GM21825 (cell line): ENCODE data around the gene PAWR.

Source experiments
- ATAC-seq: cut with Tn5 transposase; IDR thresholded peaks from one replicate; pipeline ENCODE4 v1.9.1; 2021; ENCODE audit warnings: mild to moderate bottlenecking, moderate library complexity; ENCODE audit not compliant: unreplicated experiment

PAWR gene, protein sequence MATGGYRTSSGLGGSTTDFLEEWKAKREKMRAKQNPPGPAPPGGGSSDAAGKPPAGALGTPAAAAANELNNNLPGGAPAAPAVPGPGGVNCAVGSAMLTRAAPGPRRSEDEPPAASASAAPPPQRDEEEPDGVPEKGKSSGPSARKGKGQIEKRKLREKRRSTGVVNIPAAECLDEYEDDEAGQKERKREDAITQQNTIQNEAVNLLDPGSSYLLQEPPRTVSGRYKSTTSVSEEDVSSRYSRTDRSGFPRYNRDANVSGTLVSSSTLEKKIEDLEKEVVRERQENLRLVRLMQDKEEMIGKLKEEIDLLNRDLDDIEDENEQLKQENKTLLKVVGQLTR

DNA sequence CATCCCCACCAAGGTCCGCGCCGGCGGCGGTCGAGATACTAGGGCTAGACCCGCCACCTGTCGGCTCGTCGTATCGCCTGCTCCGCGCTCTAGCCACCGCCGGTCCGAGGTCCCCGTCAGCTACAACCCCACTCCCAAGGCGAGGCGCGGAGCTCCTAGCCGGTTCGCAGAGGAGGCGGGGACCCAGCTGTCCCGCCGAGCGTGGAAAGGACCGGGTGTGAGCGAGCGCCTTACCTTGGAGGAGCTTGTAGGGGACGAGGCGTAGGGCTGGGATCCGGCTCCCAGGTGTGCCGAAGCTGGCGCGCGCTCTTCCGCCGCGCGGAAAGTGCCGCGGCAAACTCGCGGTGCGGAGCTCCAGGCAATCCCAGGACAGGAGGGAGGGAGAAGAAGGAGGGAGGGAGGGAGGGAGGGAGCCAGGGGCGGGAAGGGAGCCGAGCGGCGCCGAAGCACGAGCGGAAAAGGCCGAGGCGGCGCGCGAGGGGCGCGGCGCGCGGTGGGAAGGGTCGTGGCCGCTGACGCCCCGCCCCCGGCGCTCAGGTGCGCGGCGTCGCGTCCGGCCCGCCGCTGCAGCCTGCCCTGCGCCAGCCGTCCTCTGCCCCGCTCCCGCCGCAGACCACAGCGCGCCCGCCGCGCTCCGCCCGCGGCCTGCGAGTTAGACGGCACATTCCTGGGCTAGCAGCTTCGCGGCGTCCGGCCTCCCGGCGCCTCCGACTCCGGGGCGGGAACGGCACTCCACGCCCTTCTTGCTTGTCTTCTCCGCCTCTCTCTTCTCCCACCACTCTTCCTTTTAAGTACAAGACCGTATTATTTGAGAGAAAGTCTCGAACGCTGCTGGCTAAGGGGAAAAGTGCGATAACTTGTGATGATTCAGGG lies at the start of gene PAWR:
Gene PAWR, minus strand, starts transcription at position 327 of the 873 bp plus-strand sequence. CDS start 720 bp downstream, outside the sequence.
- ATAC-seq = peak; percentile 54

DNA sequence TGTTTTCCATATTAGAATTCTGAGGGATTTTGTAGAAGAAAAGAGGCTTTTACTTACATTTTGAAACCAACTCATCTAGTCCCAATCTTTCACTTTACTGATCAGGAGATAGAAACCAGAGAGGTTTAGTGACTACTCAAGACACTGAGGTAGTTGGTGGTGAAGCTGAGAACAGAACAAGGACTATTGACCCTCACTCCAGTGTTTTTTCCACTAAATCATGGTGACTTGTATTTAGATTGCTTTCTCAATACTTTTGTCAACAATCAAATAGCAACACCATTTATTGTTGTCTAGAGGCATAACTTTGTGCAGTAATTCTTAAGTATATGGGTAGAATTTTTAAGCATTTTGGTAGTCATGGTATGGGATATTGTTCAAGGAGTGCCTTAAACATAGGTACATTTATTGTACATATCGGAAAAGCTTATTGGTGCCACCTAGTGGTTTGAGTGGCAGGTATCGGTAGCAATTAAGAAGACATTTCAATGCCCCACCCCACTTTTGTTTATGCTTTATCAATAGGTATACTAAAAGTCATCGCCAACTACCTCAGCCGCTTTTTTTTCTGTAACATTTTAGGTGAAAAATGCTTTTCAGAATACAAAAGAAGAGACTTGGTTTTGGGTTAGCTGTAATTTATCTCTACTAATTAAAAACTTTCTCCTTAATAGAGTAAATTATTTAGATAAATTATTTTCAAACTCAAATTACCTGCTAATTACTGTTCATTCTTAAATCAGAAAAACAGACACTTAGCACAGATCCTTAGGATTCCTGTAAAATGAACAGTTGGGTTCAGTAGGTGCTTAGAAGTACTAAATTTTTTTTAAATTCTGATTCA lies 47.3 kb upstream of the PAWR start:
- peak; percentile 80 for ATAC-seq

DNA sequence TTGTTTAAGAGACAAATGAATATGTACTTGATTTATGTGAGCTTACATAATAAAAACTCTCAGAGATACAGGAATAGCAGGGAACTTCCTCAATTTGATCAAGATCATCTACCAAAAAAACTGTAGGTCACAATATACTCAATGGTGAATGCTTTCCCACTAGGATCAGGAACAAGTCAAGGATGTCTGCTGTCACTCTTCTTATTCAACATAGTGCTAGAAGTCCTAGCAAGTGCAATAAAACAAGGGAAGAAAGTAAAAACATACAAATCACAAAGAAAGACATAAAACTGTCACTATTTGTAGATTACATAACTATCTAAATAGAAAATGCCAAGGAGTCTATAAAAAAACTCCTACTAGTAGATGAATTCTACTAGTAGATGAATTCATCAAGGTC lies 41.9 kb upstream of the PAWR start:
- no peak for ATAC-seq

DNA sequence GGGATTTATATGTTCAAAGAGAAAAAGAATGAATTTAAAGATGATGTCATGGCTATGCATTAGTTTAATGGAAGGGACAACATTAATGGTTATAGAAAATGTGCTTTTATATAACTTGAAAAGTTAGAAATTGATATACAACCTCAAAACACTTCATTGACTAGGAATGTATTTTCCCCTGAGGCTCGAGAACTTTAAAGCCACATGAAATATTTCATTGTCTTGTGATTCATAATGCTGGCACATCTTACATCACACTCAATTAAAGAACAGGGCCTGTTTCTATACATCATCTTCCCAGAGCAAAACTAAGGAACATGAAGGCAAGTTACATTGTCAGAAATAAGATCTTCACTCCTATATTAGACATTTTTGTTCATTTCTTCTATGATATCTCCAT lies 35.2 kb upstream of the PAWR start:
- no peak for ATAC-seq

DNA sequence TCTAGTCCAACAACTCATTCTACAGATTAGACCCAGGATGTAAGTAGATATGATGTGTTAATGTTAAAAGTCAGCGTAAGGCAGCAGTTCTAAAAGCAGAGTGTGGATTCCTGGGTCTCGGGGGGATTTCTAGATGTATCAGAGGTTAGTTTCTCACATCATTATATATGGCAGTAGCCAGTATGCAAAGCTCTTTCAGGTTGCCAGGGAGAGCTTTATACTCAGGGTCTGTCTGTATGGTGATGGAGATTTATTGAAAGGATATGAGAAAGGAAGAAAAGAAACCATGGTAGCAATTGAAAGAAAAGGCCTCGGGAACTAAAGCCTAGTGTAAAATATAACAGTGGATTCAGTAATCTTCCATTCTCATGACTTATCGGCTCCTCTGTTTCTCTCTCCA lies 26.2 kb upstream of the PAWR start:
- ATAC-seq = no peak

DNA sequence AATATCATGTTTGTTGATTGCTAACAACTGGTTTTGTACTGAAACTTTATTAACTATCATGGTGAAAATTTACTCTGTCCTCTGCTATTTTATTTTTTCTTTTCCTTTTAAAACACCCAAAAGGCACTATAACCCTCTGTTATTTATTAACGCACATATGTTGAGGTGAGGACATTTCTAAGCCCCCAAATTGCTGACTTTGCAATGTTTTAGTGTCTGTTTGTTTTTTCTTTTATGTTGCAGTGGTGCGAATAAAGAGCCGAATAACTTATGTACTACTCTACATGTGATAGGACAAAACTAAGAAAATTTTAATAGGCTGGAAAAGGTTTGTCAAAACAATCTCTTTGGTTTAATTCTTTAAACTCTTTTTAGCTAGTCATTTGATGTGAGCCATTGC lies 24.5 kb upstream of the PAWR start:
- no peak for ATAC-seq

DNA sequence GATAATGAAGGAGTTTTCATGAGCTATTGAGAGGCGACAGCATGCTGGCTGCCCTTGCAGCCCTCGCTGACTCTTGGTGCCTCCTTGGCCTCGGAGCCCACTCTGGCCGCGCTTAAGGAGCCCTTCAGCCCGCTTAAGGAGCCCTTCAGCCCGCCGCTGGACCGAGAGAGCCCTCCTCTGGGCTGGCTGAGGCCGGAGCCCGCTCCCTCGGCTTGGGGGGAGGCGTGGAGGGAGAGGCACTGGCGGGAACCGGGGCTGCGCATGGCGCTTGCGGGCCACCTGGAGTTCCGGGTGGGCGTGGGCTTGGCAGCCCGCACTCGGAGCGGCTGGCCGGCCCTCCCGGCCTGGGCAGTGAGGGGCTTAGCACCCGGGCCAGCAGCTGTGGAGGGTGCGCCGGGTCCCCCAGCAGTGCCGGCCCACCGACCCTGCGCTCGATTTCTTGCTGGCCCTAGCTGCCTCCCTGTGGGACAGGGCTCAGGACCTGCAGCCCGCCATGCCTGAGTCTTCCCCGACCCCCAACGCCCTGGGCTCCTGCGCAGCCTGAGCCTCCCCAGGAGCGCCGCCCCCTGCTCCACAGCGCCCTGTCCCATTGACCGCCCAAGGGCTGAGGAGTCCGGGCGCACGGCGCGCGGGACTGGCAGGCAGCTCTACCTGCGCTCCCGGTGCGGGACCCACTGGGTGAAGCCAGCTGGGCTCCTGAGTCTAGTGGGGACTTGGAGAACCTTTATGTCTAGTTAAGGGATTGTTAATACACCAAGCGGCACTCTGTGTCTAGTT lies 20.1 kb upstream of the PAWR start:
- no peak for ATAC-seq

DNA sequence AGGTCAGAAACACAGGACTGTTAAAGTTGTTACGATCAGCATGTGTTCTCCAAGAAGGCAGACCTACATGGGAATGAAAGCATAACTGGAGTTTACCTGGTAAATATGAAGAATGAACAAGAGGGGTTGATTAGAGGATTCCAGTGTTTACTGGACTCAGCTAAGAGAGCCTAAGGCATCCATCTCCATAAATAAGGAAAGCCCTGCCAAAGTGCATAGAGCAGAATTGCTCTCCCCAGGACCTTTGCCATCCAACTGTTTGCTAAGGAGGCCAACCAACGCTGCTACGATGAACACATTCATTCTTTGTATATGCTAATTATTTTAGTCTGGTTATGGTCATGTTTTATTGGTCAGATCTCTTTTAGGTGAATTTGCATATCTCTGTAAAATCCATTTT lies 17.1 kb upstream of the PAWR start:
- ATAC-seq = no peak

DNA sequence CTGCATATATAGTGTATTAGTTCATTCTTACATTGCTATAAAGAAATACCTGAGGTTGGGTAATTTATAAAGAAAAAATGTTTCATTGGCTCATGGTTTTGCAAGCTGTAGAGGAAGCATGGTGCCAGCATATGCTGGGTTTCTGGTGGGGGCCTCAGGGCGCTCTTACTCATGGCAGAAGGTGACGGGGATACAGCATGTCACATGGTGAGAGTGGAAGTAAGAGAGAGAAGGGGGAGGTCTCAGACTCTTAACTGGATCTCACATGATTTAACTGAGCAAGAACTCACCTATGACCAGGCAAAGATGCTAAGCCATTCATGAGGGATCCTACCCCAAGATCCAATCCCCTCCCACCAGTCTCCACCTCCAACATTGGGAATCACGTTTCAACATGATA lies 15.9 kb upstream of the PAWR start:
- no peak for ATAC-seq

DNA sequence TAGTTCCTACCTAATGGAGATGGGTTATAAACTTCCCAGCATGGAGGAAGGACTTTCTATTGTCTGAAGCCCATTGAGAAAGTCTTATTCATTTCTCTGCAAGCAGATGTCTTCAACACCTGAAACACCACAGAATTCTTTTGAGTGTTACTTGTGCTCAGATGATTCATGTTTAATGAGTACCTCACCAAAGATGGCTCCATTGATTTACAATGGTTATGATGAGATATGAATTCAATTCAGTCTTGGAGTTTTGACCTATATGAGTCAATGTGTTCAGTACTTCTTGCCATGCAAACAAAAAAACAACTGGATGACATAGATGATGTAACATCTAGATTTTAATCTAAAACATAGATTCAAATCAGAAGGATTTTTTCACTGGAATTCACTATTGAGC lies 15.4 kb upstream of the PAWR start:
- no peak for ATAC-seq

DNA sequence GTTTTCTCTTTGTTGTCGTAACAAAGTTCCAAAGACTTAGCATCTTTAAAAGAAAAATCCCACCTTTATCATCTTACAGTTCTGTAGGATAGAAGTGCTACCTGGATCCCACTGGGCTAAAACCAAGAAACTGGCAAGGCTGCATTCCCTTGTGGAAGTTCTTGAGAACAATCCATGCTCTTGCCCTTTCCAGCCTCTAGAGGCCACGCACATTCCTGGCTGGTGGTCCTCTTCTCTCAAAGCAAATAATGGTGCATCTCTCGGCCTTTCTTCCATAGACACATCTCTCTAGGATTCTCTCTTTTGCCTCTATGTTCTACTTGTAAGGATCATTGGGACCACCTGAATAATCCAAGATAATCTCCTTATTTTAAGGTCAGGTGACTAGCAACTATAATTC lies 8.2 kb upstream of the PAWR start:
- ATAC-seq = no peak

DNA sequence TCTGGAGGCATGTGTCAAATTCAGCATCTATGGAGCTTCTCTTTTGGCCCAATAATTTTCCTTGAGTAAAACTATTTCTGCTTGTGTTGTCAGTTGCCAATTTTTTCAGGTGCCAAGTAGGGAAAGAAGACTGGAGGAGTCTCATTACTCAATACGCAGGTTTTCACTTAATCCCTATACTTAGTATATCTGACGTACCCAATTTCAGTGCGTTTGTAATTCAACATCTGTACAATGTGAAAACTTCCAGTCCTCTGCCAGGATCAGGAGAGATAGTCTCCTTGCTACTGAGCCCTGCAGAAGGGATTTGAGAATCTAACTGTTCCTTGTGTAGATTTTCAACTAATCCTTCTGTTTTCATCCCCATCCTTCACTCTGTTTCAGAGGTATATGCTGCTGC lies 5.7 kb upstream of the PAWR start:
- ATAC-seq = no peak

DNA sequence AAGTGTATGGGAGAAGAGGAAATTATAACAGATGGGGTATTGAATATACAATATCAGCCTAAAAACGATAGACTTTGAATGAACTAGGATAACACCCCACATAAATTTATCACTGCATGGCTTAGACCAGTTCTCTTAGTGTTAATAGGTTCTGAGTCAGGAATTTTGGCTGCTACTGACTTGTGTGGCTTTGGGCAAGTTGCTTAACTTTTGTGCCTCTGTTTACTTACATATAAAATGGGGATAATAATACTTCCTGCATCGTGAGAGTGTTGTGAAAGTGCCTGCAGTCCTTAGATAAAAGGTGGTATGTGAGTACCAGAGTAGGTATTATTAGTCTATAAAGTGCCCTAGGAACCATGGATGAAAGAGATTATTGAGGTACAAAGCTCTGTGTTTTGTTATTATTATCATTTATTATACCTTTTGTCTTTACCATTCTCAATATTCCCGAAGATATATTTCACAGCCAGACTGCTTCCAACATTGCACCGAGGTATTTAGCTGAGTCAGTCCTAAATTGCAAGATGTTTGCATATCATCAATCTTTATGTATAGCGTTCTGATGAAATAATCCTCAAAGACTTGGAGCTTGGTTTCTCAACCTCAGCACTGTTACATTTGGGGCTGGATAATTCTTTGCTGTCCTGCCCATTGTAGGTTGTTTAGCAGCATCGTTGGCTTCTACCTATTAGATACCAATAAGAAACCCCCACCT lies 2.3 kb upstream of the PAWR start:
- no peak for ATAC-seq

DNA sequence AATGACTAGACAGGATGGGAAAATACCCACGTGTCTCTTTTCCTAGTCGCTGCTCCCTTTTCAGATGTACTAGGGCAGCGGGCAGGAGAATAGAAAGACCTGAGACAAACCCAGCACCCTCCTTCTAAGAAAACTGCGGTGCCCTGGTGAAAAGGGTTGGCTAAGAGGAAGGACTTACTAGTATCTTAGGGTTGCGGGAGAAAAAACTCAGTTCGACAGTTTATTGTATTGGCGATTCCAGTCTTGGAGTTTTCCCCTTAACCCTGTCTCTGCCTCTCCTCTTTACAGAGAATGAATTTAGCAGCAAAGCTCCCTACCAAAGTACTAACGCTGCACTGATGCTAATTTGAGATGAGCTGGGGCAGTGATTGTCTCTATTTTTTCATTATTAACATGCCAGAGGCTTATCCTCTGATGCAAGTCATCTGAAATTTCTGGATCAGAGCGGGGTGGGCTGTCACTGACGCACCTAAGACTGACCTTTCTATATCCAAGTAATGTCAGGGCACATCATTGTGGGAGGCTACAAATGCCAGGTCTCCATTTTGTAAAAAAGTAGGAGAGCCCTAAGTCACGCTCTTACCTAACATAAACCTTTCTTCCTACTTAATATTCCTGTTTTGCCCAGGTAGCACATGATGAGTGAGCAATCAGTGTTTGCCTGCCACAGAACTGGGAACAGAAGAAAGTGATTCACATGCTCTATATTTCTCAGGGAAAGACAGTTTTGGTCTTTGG lies 916 bp upstream of the PAWR start:
- ATAC-seq = no peak

DNA sequence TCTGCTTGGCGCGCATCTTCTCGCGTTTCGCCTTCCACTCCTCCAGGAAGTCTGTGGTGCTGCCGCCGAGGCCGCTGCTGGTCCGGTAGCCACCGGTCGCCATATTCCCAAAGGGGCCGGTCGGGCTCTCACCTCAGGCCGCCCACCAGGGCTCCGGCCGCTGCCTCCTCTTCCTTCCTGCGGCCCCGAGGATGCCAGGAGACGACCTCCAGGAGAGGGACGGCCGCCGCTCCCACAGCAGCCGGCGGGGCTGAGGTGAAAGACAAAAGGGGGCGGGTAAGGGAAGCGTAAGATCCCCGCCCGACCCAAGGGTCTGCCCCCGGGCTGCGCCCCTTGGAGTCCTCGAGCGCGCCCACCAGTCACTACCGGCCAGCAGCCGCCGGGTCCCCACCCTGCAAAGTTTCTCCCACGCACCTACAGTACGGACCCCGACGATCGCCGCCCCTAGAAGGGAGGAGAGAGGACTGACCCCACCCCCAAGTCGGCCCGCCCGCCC lies 574 bp downstream of the PAWR start:
- peak; percentile 30 for ATAC-seq

DNA sequence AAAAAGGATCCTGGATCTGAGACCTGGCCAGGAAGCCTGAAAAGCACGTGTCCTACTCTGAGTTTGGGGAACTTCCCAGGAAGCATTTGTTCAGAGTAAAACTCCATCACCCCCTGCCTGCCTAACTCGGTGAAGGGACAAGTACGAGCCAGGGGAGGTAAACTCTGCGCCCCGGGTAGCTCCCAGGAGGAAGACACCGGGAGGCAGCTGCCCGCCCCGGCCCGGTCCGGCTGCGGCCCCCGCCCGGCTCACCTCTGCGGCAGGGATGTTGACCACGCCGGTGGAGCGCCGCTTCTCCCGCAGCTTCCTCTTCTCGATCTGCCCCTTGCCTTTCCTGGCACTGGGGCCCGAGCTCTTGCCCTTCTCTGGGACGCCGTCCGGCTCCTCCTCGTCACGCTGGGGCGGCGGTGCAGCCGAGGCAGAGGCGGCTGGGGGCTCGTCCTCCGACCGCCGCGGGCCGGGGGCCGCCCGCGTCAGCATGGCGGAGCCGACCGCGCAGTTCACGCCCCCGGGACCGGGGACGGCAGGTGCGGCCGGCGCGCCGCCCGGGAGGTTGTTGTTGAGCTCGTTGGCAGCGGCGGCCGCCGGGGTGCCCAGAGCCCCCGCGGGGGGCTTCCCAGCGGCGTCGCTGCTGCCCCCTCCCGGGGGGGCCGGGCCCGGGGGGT lies 1.2 kb downstream of the PAWR start:
- peak; percentile 25 for ATAC-seq

DNA sequence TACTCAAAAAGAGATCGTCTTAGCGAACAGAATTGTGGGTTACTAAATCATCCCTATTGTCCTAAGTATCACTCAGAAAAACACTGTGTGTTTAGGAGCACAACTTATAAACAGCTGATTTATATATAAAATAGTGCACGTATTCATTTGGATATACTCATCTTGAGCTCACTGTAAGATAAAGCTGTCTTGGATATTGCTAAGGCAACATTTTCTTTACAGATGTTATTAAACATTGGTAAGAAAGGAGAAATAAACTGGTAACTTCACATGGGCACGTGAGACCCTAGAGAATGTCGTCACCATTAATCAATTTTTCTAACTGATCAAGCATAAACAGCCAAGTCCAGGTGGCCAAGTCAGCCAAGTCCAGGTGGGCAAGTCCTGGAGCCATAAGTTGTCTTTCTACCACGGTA lies 1.7 kb downstream of the PAWR start:
- no peak for ATAC-seq

DNA sequence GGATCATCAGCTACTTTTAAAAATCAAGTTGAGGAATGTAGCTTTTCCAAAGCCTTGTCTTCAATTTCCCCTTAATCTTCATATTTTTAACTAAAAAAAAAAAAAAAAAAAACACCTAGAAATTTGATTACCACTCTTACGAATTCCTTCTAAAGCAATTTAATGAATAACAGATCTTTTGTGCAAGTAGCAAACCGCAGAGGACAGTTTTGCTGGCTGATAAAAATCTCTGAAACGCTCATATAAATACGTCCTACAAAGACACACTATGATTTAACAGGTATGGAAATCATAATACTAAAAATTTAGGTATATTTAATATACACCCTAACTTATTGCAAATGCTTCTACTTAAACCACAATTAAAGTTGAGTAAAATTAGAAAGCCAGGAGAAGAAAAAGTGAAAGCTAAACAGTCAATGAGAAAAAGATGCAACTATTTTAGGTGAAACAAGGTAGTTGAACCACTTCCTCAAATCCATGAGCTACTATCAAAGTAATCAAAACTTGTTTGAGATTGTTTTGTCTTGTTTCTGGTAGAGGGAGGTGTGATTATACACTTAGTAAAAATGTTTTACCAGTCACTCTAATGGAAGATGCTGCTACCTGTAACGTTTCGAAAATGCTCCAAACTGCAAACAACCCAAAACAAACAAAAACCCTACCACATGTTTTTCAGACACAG lies 2.2 kb downstream of the PAWR start:
- ATAC-seq = no peak
